ENCODE data around the gene EXTL2.
A peak's percentile ranks its signal among the peaks of the same experiment; 100 is the strongest.
"Not testable (repeated sequence)": the region's sequence is repeated elsewhere in the genome, so short reads cannot be mapped to it uniquely, and the experiment has no call there.

Gene EXTL2

DNA sequence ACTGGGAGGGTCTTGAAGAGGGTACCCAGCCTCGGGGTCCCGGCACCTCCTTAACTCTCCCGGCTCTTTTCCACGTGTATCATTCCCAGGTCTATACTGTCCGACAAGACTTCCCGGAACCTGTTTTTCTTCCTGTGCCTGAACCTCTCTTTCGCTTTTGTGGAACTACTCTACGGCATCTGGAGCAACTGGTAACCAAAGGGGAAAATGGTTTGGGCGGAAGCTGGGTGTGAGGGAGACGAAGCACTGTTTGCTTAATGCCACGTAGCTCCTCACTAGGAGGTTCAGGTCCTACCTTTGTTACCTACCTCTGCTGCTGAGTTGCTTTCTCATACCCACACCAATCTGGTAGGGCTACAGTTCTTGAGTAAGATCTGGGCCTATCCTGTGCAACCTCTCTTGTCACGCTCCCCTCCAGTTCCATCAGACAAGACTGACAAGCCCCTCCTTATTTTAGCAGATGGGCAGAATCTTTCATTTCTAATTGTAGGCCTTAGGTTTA is 1.9 kb upstream of the EXTL2 start:
- DNase-seq: peak; percentile 23

DNA sequence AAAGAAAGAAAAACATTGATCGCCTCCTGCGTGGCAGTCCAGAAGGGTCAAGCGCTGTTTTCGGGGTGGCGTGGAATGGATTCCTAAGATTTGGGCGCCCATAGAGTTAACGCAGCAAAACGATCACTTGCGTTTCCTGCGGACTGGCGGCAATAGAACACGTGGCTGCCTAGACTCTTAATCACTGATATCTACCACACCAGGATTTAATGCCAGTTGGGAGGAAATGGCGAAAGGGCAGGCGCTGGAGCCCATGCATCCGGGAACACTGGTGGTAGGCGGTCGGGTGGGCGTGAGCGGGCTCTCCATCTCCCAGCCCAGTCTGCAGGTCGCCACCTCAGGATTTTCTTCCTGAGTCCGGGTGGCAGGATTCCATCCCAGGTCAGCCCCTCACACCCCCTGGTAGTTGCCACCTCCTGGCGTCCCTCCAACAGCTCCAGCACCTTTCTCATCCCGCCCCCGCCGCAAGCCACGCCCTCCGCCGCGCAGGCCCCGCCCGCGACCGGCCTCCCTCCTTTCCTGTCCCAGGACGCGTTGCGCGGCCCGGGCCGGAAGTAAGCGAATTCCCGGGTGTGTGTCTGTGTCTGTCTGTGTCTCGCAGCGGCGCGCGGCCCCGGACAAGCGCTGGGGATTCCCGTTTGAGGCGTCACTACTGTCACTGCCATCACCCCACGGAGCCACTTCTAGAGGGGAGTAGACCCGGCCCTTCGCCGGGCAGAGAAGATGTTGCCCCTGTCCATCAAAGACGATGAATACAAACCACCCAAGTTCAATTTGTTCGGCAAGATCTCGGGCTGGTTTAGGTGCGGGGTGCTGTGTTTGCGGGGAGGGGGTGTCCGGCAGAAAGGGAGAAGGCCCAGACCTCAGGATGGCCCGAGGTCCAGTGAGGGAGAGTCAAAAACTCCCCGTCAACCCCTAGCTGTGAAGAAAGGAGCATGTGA is 1.2 kb upstream of the EXTL2 start, which contains the start of gene SLC30A7:
Gene SLC30A7 (plus strand): TSS at position 551 of the 941 bp plus-strand sequence. CDS start 173 bp downstream, at position 724.
- peak; percentile 95 for DNase-seq

GRCh38 chr1:100893718-100894117 is 924 bp downstream of the EXTL2 start:
- no peak for DNase-seq

DNA sequence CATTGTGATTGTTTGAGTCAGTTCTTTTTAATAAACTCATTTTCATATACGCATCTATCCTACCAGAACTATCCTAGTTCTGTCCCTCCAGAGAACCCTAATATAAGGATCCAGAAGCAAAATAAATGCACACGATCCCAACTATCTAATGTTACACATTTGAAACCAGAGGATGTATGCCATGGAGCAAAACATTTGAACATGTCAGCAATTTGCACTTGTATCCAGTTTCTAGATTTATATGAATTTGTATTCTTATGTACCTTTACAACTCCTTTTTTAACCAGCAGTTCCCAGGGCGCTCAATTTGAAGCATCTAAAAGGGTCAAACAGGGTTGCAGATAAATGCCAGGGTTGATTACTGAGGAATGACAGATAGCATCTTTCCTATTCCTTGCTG is 2.1 kb downstream of the EXTL2 start:
- DNase-seq: no peak

GRCh38 chr1:100891380-100891779 is 3.3 kb downstream of the EXTL2 start:
- no peak for DNase-seq

DNA sequence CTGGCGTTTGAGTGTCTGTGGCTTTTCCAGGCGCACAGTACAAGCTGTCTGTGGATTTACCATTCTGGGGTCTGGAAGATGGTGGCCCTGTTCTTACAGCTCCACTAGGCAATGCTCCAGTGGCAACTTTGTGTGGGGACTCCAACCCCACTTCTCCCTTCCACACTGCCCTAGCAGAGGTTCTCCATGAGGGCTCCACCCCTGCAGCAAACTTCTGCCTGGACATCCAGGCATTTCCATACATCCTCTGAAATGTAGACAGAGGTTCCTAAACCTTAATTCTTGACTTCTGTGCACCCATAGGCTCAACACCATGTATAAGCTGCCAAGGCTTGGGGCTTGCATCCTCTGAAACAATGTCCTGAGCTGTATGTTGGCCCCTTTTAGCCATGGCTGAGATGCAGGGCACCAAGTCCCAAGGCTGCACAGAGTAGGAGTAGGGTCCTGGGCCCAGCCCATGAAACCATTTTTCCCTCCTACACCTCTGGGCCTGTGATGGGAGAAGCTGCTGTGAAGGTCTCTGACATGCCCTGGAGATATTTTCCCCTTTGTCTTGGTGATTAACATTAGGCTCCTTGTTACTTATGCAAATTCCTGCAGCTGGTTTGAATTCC is 4.7 kb downstream of the EXTL2 start:
- DNase-seq: not testable (repeated sequence)

GRCh38 chr1:100889007-100889406 is 5.6 kb downstream of the EXTL2 start:
- not testable (repeated sequence) for DNase-seq

DNA sequence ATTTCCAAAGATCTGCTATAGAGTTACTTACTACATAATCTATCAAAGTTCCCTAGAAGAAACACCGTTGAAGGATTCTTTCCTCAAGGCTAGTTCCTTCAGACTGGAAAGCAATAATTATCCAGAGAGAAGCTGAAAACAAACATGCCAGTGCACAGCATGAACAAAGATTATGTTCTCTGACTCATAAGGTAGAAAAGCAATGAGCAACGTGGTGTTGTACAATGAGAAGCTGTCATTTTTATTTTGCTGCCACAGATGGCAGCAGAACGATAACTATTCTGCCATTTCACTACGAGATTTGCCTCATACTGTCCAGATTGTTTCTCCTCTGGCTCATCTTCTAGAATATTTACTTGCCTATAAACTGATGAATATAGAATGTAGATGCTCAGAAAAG is 10.7 kb downstream of the EXTL2 start:
- DNase-seq: peak; percentile 42

- no peak for DNase-seq
Measured at GRCh38 chr1:100882698-100883097, 11.9 kb downstream of the EXTL2 start.

DNA sequence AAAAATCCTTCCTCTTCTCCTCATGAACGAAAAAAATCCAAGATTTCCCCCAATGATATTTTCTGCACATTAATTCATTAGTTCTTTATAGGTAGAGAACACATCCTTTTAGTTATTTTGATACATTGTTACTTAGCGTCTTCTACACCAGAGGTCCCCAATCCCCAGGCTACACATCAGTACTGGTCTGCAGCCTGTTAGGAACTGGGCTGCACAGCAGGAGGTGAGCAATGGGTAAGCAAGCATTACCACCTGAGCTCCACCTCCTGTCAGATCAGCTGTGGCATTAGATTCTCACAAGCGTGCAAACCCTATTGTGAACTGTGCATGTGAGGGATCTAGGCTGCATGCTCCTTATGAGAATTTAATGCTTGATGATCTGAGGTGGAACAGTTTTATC is 13.0 kb downstream of the EXTL2 start:
- no peak for DNase-seq

- no peak for DNase-seq
Measured at GRCh38 chr1:100879422-100879821, 15.2 kb downstream of the EXTL2 start.

- no peak for DNase-seq
Measured at GRCh38 chr1:100876291-100876690, 18.4 kb downstream of the EXTL2 start.

DNA sequence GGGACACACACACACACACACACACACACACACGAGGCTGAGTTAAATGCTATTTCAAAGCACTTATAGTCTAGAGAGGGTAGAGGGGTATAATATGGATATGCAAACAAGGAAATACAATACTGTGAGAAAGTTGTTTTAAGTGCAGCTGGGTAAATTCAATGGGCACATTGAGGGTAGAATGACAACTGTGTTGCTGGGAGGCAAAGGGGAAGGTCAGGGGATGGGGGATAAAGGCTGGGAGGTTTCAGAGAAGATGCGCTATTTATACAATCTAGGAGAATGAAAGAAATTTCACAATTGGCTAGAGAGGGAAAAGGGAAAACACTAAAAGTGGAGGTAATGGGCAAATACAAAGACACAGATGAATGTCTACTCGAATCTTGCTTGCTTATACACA is 19.4 kb downstream of the EXTL2 start:
- DNase-seq: no peak

GRCh38 chr1:100874433-100874832 is 20.2 kb downstream of the EXTL2 start:
- DNase-seq: no peak

DNA sequence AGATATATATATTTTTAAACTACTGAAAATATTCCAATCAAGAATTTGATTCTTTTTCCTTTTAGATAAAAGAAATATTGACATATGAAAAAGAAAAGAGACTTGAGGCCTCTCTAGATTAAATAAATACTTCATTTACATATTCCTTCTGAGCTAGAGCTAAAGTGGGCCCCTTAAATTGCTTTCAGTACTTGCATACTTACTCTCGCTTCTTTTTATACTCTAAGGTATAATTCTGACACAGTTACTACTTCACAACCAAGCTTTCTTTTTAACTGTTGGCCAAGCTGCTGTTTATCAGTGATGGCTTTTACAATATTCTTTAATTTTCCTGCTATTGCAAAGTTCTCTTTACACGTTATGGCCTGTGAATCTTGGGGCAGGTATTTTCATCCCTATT is 24.6 kb downstream of the EXTL2 start:
- no peak for DNase-seq

DNA sequence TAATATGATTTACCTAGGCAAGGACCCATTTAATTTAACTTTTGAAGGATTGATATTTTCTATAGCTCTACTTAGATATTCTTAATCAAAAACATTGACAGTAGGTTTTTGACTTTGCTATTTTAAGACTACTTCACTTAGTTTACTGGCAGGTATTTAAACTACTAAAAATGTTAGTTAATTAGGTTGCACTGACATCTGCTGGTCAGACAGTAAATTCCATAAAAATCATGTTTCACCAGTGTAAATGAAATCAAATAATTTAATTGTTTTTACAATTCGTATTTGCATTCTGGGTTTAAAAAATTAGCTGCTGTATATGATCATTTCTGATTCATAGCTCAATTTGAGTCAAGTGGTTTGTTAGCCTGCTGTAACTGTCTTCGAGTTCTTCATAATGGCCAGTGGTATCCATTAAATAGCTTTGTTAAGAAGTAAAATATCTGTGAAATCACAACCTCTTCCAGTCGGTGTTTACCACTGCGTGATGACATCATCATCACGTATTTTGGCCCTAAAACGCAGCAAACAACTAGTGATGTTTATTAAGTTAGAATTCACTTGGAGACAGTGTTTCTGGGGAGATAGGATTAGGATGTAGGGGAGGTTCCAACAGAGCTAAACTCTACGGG is 26.2 kb downstream of the EXTL2 start:
- DNase-seq: no peak

DNA sequence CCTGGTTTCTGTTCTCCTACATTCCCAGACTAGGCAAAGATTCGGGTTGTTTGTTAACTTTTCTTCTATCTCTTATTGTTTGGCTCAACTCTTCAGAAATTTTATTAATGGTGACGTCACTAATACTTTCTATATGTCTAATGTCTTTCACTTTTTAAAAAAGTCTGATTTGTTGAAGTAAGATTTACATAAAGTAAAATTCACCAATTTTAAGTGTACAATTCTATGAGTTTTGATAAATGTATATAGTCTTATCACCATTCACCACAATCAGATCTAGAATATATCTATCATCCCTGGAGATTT is 27.8 kb downstream of the EXTL2 start:
- DNase-seq: no peak

DNA sequence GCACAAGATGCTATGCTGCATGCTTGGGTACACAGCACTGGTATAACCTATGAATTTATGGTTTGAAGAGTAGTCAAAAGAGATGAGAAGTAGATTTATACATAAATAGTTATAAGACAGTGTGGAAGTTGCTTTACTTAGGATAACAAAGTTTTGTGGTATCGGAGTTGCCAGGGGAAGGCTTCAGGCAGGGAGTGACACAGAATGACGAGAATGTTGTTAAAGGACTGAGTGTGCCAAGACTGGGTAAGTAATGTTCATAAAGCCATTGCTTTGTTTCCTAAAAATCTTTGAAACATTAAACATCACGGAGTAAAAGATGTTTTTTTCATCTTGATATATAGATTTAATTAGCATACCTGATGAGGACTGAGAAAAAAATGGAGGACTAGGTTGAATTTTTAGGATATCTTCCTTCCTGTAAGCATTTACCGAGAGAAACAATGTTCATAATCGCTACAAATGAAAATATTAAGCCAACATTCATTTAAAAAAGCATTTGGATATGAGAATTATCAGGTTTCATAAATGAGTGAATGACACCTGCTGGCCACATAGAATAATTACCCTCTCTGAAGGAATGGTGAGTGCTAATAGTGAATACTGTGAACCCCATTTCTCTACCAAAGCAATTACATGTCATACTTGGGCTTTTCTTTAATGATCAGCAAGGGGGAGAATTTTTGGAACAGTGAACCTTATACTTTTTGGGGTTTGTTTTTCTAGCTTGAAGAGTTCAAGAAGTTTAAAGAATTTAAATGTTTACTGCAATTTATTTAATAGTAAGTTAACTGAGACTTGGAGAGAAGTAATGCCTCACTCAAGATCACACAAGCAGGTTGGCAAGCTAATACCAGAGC is 28.4 kb downstream of the EXTL2 start:
- DNase-seq: peak; percentile 9

DNA sequence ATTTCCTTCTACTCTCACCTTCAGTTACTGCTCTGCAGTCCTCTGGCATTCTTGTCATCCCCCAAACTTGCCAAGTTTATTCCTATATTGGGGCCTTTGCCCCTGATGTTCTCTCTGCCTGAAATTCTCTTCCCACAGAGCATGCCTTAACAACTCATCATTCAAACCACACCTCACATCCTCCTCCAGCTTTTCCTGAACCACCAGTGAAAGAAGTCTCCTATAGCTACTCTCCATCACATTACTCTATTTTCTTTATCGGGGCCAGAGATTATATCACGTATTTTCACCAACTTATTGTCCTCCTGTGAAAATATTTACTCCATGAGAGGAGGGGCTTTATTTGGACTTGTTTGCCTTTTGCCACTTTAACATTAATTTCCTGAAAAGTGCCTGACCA is 32.1 kb downstream of the EXTL2 start:
- DNase-seq: peak; percentile 70

DNA sequence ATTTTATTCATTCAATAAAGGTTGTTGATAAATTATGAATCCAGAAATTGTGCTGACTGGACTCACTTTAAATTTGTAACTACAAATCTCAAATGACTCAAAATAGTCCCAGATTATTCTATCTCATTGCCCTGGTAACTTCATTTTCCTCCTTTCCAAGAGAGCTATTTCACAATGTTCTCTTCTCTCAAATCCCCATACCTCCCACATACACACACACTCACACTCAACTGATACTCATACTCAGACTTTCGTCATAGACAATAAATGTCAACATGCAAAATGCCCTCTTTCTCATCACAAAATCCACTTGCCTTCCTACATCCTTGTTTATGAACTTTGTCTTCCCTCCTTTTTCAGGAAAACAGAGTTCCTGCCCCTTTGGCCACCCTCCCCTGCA is 33.3 kb downstream of the EXTL2 start:
- peak; percentile 43 for DNase-seq

GRCh38 chr1:100860397-100860991 is 34.1 kb downstream of the EXTL2 start:
- peak; percentile 79 for DNase-seq

- DNase-seq: peak; percentile 21
Measured at GRCh38 chr1:100855116-100855515, 39.5 kb downstream of the EXTL2 start.
